Heart left ventricle (tissue), 13 donors: ENCODE data around the gene SFXN4.

ENCODE experiments used
- POLR2A ChIP-seq, 2 donors: fragments of 450-650 bp; IDR thresholded peaks; one replicate each; pipeline ENCODE4 v1.6.1; 2017; ENCODE audit warnings: antibody characterized with exemption in 2 of 2, mild to moderate bottlenecking in 2 of 2, moderate library complexity in 2 of 2
- TF ChIP-seq, protein P1 (sequence below), 12 donors: fragments of 200-600 bp; sonication (generic) in 4 of 12; IDR thresholded peaks; one replicate each; pipeline versions ENCODE4 v1.5.0 to v1.8.0; 2018 to 2022; ENCODE audit warnings: antibody characterized with exemption in 12 of 12, mild to moderate bottlenecking in 5 of 12
- donor health status: ischemic (EF 13 %, LVEDD 7.1; RV severe dilation, severe dysfunction).
- donor health status: DM: no; HTN: yes; CAD: no.
- donor health status: DM: no; HTN: no; CAD: no.
- donor health status: ischemic (EF 25% LVEDD 6.9; RV normal size, moderate dysfunction).
- donor health status: ischemic (EF 25% LVEDD 5.7; RV mildly dilated, moderate dysfunction).
- donor health status: ischemic (EF 35%, LVEDD 5.7; RV mildly dilated, moderate dysfunction).
- donor health status: nonischemic (EF 11% LVEDD 7.7; RV severe dilation, severe dysfunction).
- donor health status: DM: yes; HTN: yes; CAD: no.
- donor health status: PGD.
- donor health status: ischemic (EF 29% LVEDD 5.4; RV normal size, mild dysfunction).
- donor health status: nonischemic (EF 23%, LVEDD 6.1; RV moderate dilation, normal function).

DNA sequence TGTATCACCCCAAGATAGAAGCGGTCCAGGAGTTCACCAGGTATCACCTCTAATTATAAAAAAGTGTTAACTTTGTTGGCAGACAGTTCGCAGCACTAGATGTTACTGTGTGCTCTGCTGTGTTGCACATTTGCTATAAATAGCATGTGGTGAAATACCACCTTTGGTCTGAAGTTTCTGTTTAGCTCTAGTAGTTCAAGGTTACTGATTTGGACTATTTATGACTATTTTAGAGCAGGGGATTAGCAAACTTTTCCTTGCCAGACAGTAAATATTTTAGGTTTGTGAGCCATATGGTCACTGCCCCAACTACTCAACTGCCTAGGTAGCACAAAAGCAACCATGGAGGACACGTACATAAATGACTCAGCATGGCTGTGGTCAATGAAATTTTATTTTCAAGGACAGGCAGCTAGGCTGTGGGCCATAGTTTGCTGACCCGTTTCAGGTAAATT is 45.1 kb downstream of the SFXN4 start:
- TF ChIP-seq, protein P1, sequence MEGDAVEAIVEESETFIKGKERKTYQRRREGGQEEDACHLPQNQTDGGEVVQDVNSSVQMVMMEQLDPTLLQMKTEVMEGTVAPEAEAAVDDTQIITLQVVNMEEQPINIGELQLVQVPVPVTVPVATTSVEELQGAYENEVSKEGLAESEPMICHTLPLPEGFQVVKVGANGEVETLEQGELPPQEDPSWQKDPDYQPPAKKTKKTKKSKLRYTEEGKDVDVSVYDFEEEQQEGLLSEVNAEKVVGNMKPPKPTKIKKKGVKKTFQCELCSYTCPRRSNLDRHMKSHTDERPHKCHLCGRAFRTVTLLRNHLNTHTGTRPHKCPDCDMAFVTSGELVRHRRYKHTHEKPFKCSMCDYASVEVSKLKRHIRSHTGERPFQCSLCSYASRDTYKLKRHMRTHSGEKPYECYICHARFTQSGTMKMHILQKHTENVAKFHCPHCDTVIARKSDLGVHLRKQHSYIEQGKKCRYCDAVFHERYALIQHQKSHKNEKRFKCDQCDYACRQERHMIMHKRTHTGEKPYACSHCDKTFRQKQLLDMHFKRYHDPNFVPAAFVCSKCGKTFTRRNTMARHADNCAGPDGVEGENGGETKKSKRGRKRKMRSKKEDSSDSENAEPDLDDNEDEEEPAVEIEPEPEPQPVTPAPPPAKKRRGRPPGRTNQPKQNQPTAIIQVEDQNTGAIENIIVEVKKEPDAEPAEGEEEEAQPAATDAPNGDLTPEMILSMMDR (IDR thresholded peaks at IDR 0.05) = no peak
- TF ChIP-seq POLR2A (IDR thresholded peaks at IDR 0.05) = no peak
